GM12892 (cell line): ENCODE data around the gene ELMO3.

Experiments used
- POLR2A ChIP-seq: IDR thresholded peaks from 2 replicates; pipeline ENCODE4 v1.6.1; 2011; ENCODE audit warnings: low read depth, low read length, control low read depth
- TAF1 ChIP-seq: IDR thresholded peaks from 2 replicates; pipeline ENCODE4 v1.6.1; 2011; ENCODE audit warnings: low read depth, mild to moderate bottlenecking, control low read depth, low read length, borderline replicate concordance

- no peak for TF ChIP-seq POLR2A
- TF ChIP-seq TAF1, result no peak
These were observed 24.9 kb upstream of the ELMO3 start for GRCh38 chr16:67173808-67174705.
